Measurements from ENCODE around the gene GRID2IP.

GRID2IP gene

DNA sequence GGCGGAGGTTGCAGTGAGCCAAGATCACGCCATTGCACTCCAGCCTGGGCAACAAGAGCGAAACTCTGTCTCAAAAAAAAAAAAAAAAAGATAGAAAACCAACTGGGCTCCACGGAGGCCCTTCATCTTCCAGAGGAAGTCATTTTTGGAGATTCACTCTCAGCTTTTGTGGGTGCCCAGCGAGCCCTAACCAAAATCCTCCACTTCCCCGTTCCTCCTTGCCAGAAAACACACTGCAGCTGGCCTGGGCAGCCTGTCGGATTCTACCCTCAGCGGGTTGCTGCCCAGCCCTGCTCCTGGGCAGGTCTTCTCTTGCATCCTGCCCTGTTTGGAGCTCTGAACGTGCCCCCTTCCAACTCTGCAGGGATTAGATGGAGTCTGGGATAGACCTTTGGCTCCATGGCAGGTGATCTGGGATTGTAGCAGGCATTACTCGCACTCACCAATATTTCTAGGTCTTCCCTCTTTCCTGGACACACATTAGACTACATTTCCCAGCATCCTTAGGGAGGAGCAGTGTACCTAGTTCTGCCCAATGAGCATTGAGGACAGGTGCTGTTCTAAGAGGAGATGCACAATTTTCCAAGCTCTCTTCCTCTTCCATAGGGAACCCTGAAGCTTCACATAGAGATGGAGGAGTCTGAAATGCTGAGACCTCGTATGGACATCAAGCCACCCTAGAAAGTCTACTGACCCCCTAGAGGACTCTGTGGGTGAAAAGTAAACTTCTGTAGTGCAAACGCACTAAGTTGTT lies 4.6 kb downstream of the GRID2IP start:
- ATAC-seq (ENCODE audit: low read depth) (no peak), DNase-seq (ENCODE audit: low spot score in 2 of 2) (no peak)
- Mint-ChIP-seq H3K27me3 (peaks cover 9% of the 10 kb centered on the region), H3K9me3 (no peaks in the 10 kb centered on the region), H3K27ac (no peak overlapping the region), H3K4me3 (no peak overlapping the region), H3K4me1 (peaks cover 5% of the 10 kb centered on the region), H3K36me3 (no peaks in the 10 kb centered on the region)

DNA sequence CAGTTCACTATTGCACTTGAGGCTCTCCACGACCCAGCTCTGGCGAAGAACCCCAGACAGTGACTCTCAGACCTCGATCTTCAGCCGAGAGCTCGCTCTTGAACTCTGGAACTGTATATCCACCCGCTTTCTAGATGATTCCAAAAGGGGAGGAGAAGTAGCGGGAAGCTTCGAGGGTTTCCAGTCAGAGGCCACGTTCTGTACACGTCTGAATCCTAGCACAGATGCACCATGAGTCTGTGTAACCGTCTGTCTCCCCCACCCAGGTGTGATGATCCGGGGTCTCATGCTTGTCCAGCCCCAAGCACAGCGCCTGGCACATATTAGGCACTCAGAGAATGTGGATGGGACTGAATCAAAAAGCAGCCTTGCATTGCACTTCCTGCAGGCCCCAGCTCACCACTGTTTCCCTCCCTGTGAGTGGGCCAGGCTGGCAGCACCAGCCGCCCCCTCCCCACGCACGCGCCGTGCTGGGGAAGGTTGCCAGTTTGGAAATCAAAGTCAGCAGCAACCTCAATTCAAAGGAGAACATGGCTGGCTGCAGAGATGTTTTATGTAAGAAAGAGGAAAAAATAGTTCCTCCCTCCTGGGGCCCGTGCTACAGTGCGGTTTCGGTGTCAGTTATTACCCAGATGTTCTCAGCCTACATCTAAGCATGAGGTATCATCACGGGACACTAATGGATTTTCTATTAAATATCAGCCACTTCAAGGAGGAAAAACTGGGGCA lies 5.7 kb downstream of the GRID2IP start:
- no peak for ATAC-seq (ENCODE audit: low read depth)
- H3K27ac Mint-ChIP-seq, result no peak overlapping the region
- H3K4me3 Mint-ChIP-seq, result no peak overlapping the region
- no peaks in the 10 kb centered on the region for H3K36me3 Mint-ChIP-seq
- peaks cover 5% of the 10 kb centered on the region for H3K4me1 Mint-ChIP-seq
- no peak for DNase-seq (ENCODE audit: low spot score in 2 of 2)
- peaks cover 12% of the 10 kb centered on the region for H3K27me3 Mint-ChIP-seq
- H3K9me3 Mint-ChIP-seq, result no peaks in the 10 kb centered on the region

DNA sequence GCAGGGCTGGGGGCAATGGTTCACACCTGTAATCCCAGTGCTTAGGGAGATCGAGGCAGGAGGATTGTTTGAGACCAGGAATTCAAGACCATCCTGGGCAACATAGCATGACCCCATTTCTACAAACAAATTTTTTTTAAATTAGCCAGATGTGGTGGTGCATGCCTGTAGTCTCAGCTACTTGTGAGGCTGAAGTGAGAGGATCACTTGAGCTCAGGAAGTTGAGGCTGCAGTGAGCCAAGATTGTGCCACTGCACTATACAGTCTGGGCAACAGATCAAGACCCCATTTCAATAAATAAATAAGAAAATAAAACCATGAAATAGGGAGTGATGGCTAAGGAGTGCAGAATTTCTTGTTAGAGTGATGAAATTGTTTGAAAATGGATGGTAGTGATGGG lies 8.9 kb downstream of the GRID2IP start:
- Mint-ChIP-seq H3K9me3 (no peaks in the 10 kb centered on the region), H3K27me3 (peaks cover 17% of the 10 kb centered on the region), H3K4me3 (no peak overlapping the region), H3K27ac (no peak overlapping the region), H3K36me3 (no peaks in the 10 kb centered on the region), H3K4me1 (peaks cover 5% of the 10 kb centered on the region)
- ATAC-seq (ENCODE audit: low read depth) (no peak), DNase-seq (ENCODE audit: low spot score in 2 of 2) (no peak)

DNA sequence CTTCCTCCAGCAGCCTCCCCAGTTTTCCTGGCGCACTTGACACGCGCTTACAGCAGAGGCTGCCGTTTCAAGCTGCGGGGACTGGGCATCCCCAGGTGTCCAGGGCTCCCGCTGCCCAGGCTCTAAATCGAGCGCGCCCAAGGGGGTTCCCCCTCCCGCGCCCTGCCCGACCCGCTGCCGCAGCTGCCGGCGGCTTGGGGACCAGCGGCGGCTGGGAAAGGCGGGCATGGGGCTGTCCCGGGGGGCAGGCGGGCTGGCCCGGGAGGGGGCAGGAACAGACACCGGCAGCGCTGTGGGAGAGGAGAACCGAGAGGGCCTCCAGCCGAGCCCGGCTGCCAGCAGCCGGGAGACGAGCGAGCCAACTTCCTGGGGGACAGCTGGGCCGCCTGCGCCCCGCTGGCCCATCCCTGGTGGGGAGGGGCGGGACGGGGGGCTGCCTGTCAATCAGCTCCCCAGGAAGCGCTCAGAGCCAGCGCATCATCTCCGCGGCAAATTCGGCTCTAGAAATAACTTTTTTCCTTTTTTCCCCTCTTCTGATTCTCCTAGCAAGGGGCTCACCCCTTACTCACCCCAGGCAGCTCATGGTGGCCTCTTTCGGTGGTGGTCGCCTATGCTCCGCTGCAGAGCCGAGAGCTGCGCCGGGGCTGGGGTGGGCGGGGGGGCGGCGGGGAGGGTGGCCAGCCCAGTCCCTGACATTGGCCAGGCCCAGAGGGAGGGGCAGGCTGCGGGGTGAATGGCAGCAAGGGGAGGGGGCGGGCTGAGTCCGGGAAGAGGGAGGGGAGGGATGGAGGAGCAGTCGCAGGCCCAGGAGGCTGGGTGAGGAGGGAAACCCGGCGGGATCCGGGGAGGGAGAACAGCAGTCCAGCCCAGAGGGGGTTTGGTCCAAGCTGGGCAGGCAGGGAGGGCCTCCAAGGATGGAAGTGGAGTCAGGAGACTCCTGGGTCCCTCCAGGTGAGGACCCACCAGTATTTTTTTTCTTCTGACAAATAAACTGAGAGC lies 14.7 kb downstream of the GRID2IP start:
- Mint-ChIP-seq H3K36me3 (no peaks in the 10 kb centered on the region), H3K27ac (no peak overlapping the region), H3K9me3 (no peaks in the 10 kb centered on the region), H3K4me3 (no peak overlapping the region), H3K27me3 (peaks cover 18% of the 10 kb centered on the region), H3K4me1 (peaks cover 5% of the 10 kb centered on the region)
- ATAC-seq (ENCODE audit: low read depth) (peak; percentile 17), DNase-seq (ENCODE audit: low spot score in 2 of 2) (no peak)

DNA sequence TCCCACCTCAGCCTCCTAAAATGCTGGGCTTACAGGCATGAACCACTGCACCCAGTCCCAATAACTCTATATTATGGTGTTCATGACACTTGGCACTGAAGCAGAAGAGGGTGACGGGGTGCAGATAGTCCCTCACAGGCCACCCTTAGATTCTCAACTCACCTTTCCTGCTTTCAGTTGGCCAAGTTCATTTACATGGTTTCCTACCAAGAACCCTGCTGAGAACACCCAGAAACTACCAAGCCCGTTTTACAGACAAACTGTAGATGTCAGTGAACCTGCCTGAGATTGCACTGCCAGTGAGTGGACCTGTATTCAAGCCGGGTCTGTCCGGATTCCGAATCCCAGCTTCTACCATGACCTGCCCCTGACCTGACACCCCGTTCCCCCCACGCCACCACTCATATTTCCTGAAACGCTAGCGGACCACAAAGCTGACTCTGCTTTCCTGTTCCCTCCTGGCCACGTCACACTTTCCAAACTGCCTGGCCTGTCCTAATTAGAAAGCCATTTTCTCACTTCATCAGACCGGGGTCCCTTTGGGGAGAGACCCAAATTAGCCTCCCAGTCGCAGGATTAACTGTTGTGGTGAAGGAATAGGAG lies 17.3 kb downstream of the GRID2IP start:
- DNase-seq (ENCODE audit: low spot score in 2 of 2) (no peak), ATAC-seq (ENCODE audit: low read depth) (no peak)
- peak overlapping the region; percentile 9 for H3K4me3 Mint-ChIP-seq
- no peak overlapping the region for H3K27ac Mint-ChIP-seq
- H3K9me3 Mint-ChIP-seq, result no peaks in the 10 kb centered on the region
- H3K36me3 Mint-ChIP-seq, result no peaks in the 10 kb centered on the region
- peaks cover 16% of the 10 kb centered on the region for H3K27me3 Mint-ChIP-seq
- H3K4me1 Mint-ChIP-seq, result peaks cover 12% of the 10 kb centered on the region

DNA sequence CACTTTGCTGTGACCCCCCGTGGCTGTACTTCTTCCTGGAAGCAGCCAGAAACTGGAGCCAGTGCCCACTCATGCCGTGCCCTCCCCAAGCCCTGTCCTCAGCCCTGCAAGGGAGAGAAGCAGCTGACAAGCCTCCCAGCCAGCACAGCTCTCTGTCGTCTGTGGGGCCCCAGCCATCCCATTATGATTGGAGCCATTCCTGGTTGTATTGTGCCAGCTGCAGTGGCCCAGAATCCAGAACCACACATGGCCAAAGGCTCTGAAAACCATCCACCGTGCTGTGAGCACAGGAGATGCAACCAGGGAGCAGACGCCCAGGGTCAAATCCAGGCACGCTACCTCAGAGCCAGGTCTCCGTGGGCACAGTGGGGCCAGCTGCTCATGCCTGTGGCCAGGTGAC lies 18.7 kb downstream of the GRID2IP start:
- peaks cover 11% of the 10 kb centered on the region for H3K27me3 Mint-ChIP-seq
- H3K4me1 Mint-ChIP-seq, result peaks cover 12% of the 10 kb centered on the region
- H3K4me3 Mint-ChIP-seq, result peak overlapping the region; percentile 24
- H3K27ac Mint-ChIP-seq, result no peak overlapping the region
- DNase-seq (ENCODE audit: low spot score in 2 of 2) (no peak), ATAC-seq (ENCODE audit: low read depth) (no peak)
- H3K36me3 Mint-ChIP-seq, result no peaks in the 10 kb centered on the region
- no peaks in the 10 kb centered on the region for H3K9me3 Mint-ChIP-seq

DNA sequence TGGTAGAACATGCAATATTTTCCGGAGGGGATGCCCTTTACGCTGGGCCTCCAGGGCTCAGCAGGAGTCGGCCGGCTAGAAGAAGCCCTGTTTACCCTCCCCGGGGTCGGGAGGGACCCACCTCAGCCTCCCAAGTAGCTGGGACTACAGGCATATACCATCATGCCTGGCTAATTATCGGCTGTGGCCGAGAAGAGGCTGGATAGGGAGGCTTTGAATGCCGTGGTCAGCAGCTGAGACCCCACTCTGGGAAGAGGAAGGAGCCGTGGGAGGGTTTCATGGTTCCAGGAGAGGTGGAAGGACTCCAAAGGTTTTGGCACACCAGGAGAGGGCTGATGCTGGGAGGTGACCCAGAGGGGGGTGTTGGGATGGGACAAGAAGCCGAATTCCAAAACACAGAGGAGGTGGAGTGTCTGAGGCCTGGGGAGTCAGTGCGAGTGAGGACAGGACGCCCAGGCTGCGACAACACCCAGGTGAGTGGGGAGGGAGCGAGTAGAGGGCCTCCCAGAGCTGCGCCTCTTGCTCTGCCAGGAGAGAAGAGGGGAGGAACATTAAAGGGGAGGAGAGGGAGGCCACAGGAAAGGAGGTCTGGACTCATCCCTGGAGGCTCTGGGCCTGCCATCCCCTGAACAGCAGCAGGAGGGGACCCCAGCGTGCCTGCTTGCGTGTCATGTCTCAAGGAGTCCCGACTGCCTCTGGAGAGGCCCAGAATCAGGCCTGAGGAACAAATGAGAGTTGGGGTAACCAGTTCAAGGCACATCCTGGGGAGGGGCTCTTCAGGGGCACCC lies 19.6 kb downstream of the GRID2IP start:
- Mint-ChIP-seq H3K4me1 (peaks cover 20% of the 10 kb centered on the region), H3K36me3 (no peaks in the 10 kb centered on the region), H3K9me3 (no peaks in the 10 kb centered on the region), H3K4me3 (peak overlapping the region; percentile 84), H3K27ac (no peak overlapping the region), H3K27me3 (peaks cover 18% of the 10 kb centered on the region)
- ATAC-seq (ENCODE audit: low read depth) (no peak), DNase-seq (ENCODE audit: low spot score in 2 of 2) (no peak)

DNA sequence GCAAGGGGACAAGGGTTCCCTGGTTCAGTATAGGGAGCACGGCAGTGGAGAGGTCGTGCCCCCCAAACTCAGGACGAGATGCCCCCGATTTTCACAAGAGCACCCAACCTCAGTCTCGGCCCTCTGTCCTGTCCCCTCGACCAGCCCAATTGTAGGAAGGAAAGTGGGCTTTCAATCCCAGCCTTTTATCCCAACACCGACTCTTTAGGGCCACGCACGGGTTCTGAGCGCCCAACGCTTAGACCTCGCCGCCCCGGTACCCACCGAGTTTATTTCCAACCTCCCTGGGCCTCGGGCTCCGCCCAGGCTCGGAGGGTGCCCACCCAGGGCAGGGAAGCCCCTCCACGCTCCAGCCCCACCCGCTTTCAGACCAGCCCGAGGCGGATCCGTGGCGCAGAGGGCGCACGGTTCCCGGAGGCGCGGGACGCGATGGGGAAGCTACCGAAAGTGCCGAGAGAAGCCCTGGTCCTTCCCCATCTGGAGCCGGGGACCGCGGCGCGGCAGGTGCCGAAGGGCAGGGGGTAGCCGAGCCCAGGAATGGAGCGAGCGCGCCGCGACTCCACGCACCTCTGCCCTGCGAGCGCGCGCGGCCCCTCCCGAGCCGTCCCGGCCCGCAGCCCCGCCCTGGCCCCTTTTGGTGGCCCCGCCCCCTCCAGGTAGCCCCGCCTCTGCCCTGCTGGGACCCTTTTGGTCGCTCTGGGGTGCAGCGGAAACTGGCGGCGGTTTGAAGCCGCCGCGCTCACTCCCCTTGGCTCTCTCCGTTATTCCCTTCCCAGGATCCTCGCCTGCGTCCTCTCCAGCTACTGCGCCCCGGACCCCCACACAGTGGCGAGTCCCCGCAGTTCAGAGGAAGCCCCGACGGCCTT lies 20.4 kb downstream of the GRID2IP start:
- Mint-ChIP-seq H3K4me1 (peaks cover 22% of the 10 kb centered on the region), H3K36me3 (no peaks in the 10 kb centered on the region), H3K4me3 (peak overlapping the region; percentile 84), H3K27me3 (peaks cover 20% of the 10 kb centered on the region), H3K9me3 (no peaks in the 10 kb centered on the region), H3K27ac (no peak overlapping the region)
- ATAC-seq (ENCODE audit: low read depth), result peak; percentile 76
- DNase-seq (ENCODE audit: low spot score in 2 of 2), result peak; percentile 37 to 50

DNA sequence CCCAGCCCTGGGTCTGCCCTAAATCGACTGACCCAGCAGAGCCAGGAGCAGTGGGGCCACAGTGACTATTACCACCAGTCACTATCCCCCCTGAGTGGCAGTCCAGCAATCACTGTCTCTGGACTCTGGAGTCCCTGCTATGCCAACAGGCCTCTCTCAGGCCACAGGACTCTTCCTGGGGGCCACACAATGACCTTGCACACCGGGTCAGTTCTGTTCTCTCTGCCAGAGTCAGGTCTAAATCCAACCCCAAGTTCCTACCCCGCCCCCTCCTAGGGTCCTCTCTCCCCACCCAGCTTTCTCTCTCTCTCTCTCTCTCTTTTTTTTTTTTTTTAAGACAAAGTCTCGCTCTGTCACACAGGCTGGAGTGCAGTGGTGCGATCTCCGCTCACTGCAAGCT lies 21.6 kb downstream of the GRID2IP start:
- H3K4me3 Mint-ChIP-seq, result peak overlapping the region; percentile 41
- ATAC-seq (ENCODE audit: low read depth), result no peak
- no peaks in the 10 kb centered on the region for H3K9me3 Mint-ChIP-seq
- H3K36me3 Mint-ChIP-seq, result no peaks in the 10 kb centered on the region
- H3K4me1 Mint-ChIP-seq, result peaks cover 22% of the 10 kb centered on the region
- DNase-seq (ENCODE audit: low spot score in 2 of 2), result no peak
- no peak overlapping the region for H3K27ac Mint-ChIP-seq
- peaks cover 13% of the 10 kb centered on the region for H3K27me3 Mint-ChIP-seq

DNA sequence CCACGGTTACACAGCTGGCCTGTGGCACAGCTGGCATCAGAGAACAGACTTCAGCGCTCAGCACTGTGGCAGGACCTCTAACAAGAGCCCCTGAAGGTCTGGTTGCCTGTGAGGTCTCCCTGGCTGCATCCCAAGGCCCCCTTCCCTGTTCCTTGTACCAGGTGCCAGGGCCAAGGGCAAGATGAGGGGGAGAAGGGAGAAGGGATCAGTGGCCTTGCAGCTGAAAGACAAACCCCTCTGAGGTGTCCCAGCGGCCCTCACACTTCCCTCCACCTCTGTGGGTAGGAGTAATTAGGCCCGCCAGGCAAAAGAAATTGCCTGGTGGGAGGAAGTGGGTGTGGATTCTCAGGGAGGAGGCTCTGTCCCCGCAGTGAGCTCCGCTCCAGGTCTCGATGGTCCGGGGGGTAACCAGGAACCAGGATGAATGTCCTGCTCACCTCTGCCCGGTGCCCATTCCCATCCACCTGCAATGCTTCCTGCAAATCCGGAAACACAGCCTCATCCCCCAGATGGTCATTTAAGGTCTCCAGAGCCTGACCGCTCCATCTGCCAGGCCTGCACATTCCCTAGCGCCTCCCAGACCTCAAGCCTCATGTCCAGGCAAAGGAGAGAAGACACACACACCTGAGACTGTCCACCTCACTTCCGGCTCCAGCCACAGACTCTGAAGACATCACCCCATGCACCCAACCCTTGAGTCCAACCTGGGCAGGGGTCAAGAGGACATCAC lies 22.7 kb downstream of the GRID2IP start:
- H3K36me3 Mint-ChIP-seq, result no peaks in the 10 kb centered on the region
- DNase-seq (ENCODE audit: low spot score in 2 of 2) (no peak), ATAC-seq (ENCODE audit: low read depth) (no peak)
- no peak overlapping the region for H3K27ac Mint-ChIP-seq
- peaks cover 17% of the 10 kb centered on the region for H3K4me1 Mint-ChIP-seq
- no peak overlapping the region for H3K4me3 Mint-ChIP-seq
- H3K9me3 Mint-ChIP-seq, result no peaks in the 10 kb centered on the region
- H3K27me3 Mint-ChIP-seq, result peaks cover 16% of the 10 kb centered on the region

DNA sequence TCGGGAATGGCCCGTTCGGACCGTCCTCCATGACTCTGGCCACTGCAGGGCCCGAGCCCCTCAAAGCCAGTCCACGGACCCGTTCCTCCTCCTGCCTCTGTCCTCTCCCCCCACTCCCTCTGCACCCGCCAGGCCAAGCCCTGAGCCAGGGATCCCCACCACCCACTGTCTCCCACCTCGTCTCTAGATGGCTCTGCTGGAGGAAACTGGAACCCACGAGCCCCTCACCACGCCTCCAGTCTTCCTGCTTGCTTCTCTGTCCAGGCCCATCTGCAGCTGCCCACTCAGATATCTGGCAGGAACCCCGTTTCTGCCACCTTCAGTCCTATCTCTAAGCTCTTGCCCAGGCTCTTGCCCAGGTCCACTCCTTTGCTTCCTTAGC lies 24.3 kb downstream of the GRID2IP start:
- H3K27ac Mint-ChIP-seq, result no peak overlapping the region
- H3K9me3 Mint-ChIP-seq, result no peaks in the 10 kb centered on the region
- H3K27me3 Mint-ChIP-seq, result peaks cover 16% of the 10 kb centered on the region
- DNase-seq (ENCODE audit: low spot score in 2 of 2) (no peak), ATAC-seq (ENCODE audit: low read depth) (no peak)
- peak overlapping the region; percentile 83 for H3K4me3 Mint-ChIP-seq
- no peaks in the 10 kb centered on the region for H3K36me3 Mint-ChIP-seq
- H3K4me1 Mint-ChIP-seq, result peaks cover 17% of the 10 kb centered on the region

Data from memory B cell (primary cell).